T-helper 1 cell treated with Interleukin-12 subunit alpha and Interleukin-12 subunit beta and Interleukin-4 antibody, amounts not matched to agents 30 μg/mL and 1 μg/mL, for 36 hours (primary cell): Measurements from ENCODE around the gene LPIN2.
"Not testable (repeated sequence)": the region's sequence is repeated elsewhere in the genome, so short reads cannot be mapped to it uniquely, and the experiment has no call there.

ENCODE experiments used
- H3K27ac Mint-ChIP-seq: one replicate; pipeline ENCODE4 v1.8.0; 2021; ENCODE audit warnings: mild to moderate bottlenecking, mixed read lengths
- H3K27me3 Mint-ChIP-seq: one replicate; pipeline ENCODE4 v1.8.0; 2021; ENCODE audit warnings: low read depth, mixed read lengths
- H3K36me3 Mint-ChIP-seq: one replicate; pipeline ENCODE4 v1.8.0; 2021; ENCODE audit warnings: low read depth, mixed read lengths
- H3K4me1 Mint-ChIP-seq: one replicate; pipeline ENCODE4 v1.8.0; 2021; ENCODE audit warnings: low read depth, mixed read lengths
- H3K4me3 Mint-ChIP-seq: one replicate; pipeline ENCODE4 v1.8.0; 2021; ENCODE audit warnings: mild to moderate bottlenecking, moderate library complexity, mixed read lengths
- H3K9me3 Mint-ChIP-seq: one replicate; pipeline ENCODE4 v1.8.0; 2021; ENCODE audit warnings: mixed read lengths

Gene LPIN2

GRCh38 chr18:3003766-3004165 is 9.2 kb downstream of the LPIN2 start:
- Mint-ChIP-seq H3K4me1 (peaks cover 62% of the 10 kb centered on the region), H3K36me3 (peaks cover 60% of the 10 kb centered on the region)
- not testable (repeated sequence) for H3K9me3 Mint-ChIP-seq, H3K4me3 Mint-ChIP-seq, H3K27me3 Mint-ChIP-seq, H3K27ac Mint-ChIP-seq

- Mint-ChIP-seq H3K27me3 (no peaks in the 10 kb centered on the region), H3K27ac (no peak overlapping the region), H3K9me3 (no peaks in the 10 kb centered on the region), H3K4me1 (peaks cover 65% of the 10 kb centered on the region), H3K36me3 (peaks cover 54% of the 10 kb centered on the region), H3K4me3 (no peak overlapping the region)
Measured at GRCh38 chr18:3002732-3003131, 10.2 kb downstream of the LPIN2 start.

GRCh38 chr18:2998644-2999043 is 14.3 kb downstream of the LPIN2 start:
- Mint-ChIP-seq H3K36me3 (peaks cover 33% of the 10 kb centered on the region), H3K9me3 (no peaks in the 10 kb centered on the region), H3K27me3 (no peaks in the 10 kb centered on the region), H3K4me1 (peaks cover 71% of the 10 kb centered on the region), H3K27ac (peak overlapping the region; percentile 81), H3K4me3 (peak overlapping the region; percentile 49)

GRCh38 chr18:2997846-2998564 is 14.9 kb downstream of the LPIN2 start:
- Mint-ChIP-seq H3K4me3 (peak overlapping the region; percentile 49), H3K27me3 (no peaks in the 10 kb centered on the region), H3K9me3 (no peaks in the 10 kb centered on the region), H3K4me1 (peaks cover 75% of the 10 kb centered on the region), H3K36me3 (peaks cover 27% of the 10 kb centered on the region), H3K27ac (peak overlapping the region; percentile 81)

- Mint-ChIP-seq H3K27ac (peak overlapping the region; percentile 81), H3K27me3 (no peaks in the 10 kb centered on the region), H3K4me3 (peak overlapping the region; percentile 49), H3K9me3 (no peaks in the 10 kb centered on the region), H3K4me1 (peaks cover 73% of the 10 kb centered on the region), H3K36me3 (peaks cover 22% of the 10 kb centered on the region)
Measured at GRCh38 chr18:2997429-2997828, 15.5 kb downstream of the LPIN2 start.

GRCh38 chr18:2994603-2995432 is 18.1 kb downstream of the LPIN2 start:
- Mint-ChIP-seq H3K9me3 (peaks cover 5% of the 10 kb centered on the region), H3K27ac (peak overlapping the region; percentile 58), H3K27me3 (no peaks in the 10 kb centered on the region), H3K4me3 (peak overlapping the region; percentile 15), H3K4me1 (peaks cover 62% of the 10 kb centered on the region), H3K36me3 (peaks cover 18% of the 10 kb centered on the region)

- peaks cover 59% of the 10 kb centered on the region for H3K4me1 Mint-ChIP-seq
- H3K4me3 Mint-ChIP-seq: no peak overlapping the region
- peaks cover 18% of the 10 kb centered on the region for H3K36me3 Mint-ChIP-seq
Measured at GRCh38 chr18:2994020-2994589, 18.8 kb downstream of the LPIN2 start.

GRCh38 chr18:2992995-2993877 is 19.7 kb downstream of the LPIN2 start:
- Mint-ChIP-seq H3K36me3 (peaks cover 19% of the 10 kb centered on the region), H3K4me1 (peaks cover 59% of the 10 kb centered on the region), H3K4me3 (peak overlapping the region; percentile 49), H3K27ac (peak overlapping the region; percentile 58), H3K9me3 (peaks cover 5% of the 10 kb centered on the region), H3K27me3 (no peaks in the 10 kb centered on the region)

More at GRCh38 chr18:2994020-2994589, 18.8 kb downstream of the LPIN2 start:
- Mint-ChIP-seq H3K27ac (peak overlapping the region; percentile 58), H3K27me3 (no peaks in the 10 kb centered on the region), H3K9me3 (peaks cover 5% of the 10 kb centered on the region)

GRCh38 chr18:2990956-2991640 is 21.8 kb downstream of the LPIN2 start:
- Mint-ChIP-seq H3K4me1 (peaks cover 49% of the 10 kb centered on the region), H3K9me3 (peaks cover 5% of the 10 kb centered on the region), H3K27ac (no peak overlapping the region), H3K36me3 (peaks cover 22% of the 10 kb centered on the region), H3K27me3 (no peaks in the 10 kb centered on the region), H3K4me3 (no peak overlapping the region)

GRCh38 chr18:2987876-2988790 is 24.8 kb downstream of the LPIN2 start:
- peaks cover 27% of the 10 kb centered on the region for H3K36me3 Mint-ChIP-seq
- peaks cover 5% of the 10 kb centered on the region for H3K9me3 Mint-ChIP-seq
- no peaks in the 10 kb centered on the region for H3K27me3 Mint-ChIP-seq
- H3K4me3 Mint-ChIP-seq: no peak overlapping the region
- H3K4me1 Mint-ChIP-seq: peaks cover 50% of the 10 kb centered on the region
- peak overlapping the region; percentile 31 for H3K27ac Mint-ChIP-seq

- peaks cover 24% of the 10 kb centered on the region for H3K36me3 Mint-ChIP-seq
- H3K27me3 Mint-ChIP-seq: no peaks in the 10 kb centered on the region
- no peak overlapping the region for H3K27ac Mint-ChIP-seq
- H3K4me3 Mint-ChIP-seq: no peak overlapping the region
- peaks cover 55% of the 10 kb centered on the region for H3K4me1 Mint-ChIP-seq
- peaks cover 5% of the 10 kb centered on the region for H3K9me3 Mint-ChIP-seq
Measured at GRCh38 chr18:2986150-2986865, 26.6 kb downstream of the LPIN2 start.

GRCh38 chr18:2985628-2986027 is 27.3 kb downstream of the LPIN2 start:
- Mint-ChIP-seq H3K4me3 (no peak overlapping the region), H3K9me3 (peaks cover 5% of the 10 kb centered on the region), H3K27me3 (no peaks in the 10 kb centered on the region), H3K36me3 (peaks cover 22% of the 10 kb centered on the region), H3K4me1 (peaks cover 58% of the 10 kb centered on the region), H3K27ac (no peak overlapping the region)
